ENCODE results near the gene ATXN1.

DNA sequence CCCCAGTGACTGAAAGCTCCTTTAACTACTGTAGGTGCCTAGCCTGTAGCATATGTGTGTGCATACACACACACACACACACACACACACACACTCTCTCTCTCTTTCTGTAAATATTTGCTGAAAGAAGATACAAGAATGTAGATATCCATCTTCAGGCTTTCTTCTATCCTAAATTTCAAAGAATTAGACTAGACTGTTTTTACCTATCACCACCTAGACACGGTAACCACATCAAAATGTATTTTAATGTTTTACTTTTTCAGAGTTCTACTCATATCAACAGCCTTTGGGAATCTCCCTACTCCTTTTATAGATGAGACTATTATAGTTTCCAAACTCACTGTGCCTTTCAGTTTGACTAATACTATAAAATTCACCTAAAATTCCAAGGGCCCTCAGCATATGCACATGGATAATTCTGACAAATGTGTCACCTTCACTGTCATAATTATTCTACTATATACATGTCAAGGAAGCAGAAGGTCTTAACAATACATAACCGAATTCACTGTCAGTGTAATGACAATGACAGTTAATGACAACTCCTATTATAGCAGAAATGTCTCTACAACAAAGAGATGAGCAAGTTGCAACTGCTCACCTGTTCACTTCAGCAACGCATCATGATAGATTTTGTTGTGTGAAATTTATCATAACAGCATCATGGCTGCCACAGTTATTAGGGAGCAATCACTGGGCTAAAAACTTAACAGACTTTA is 286.3 kb downstream of the ATXN1 start:
- TF ChIP-seq ISL1 (CRISPR knock-in tag; IDR thresholded peaks at IDR 0.05): no peak
- TF ChIP-seq BACH2 (CRISPR knock-in tag; IDR thresholded peaks at IDR 0.05; ENCODE audit: borderline replicate concordance): no peak
- TF ChIP-seq, protein P1, sequence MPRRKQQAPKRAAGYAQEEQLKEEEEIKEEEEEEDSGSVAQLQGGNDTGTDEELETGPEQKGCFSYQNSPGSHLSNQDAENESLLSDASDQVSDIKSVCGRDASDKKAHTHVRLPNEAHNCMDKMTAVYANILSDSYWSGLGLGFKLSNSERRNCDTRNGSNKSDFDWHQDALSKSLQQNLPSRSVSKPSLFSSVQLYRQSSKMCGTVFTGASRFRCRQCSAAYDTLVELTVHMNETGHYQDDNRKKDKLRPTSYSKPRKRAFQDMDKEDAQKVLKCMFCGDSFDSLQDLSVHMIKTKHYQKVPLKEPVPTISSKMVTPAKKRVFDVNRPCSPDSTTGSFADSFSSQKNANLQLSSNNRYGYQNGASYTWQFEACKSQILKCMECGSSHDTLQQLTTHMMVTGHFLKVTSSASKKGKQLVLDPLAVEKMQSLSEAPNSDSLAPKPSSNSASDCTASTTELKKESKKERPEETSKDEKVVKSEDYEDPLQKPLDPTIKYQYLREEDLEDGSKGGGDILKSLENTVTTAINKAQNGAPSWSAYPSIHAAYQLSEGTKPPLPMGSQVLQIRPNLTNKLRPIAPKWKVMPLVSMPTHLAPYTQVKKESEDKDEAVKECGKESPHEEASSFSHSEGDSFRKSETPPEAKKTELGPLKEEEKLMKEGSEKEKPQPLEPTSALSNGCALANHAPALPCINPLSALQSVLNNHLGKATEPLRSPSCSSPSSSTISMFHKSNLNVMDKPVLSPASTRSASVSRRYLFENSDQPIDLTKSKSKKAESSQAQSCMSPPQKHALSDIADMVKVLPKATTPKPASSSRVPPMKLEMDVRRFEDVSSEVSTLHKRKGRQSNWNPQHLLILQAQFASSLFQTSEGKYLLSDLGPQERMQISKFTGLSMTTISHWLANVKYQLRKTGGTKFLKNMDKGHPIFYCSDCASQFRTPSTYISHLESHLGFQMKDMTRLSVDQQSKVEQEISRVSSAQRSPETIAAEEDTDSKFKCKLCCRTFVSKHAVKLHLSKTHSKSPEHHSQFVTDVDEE (CRISPR knock-in tag; IDR thresholded peaks at IDR 0.05): no peak
- TF ChIP-seq CSRNP3 (CRISPR knock-in tag; IDR thresholded peaks at IDR 0.05): no peak
- no peak for TF ChIP-seq RARB (CRISPR knock-in tag; IDR thresholded peaks at IDR 0.05)
- TF ChIP-seq CREB5 (CRISPR knock-in tag; IDR thresholded peaks at IDR 0.05; ENCODE audit: low read depth): no peak
